ENCODE results near the gene ADAMTS19. TPM values are rescaled to one million over a fixed set of nuclear protein-coding genes. Genes with fewer than 3 reads are reported as not detected.

ADAMTS19 gene
- under 0.01 TPM in 1 of 2 replicates, not detected in the other for total RNA-seq

GRCh38 chr5:129459777-129460671 lies at the start of gene ADAMTS19:
ADAMTS19 (plus strand) TSS chr5:129460298; CDS start chr5:129460392, 94 bp downstream.

GRCh38 chr5:129747572-129748407 lies 287.7 kb downstream of the ADAMTS19 start, which contains the start of gene MINAR2:
MINAR2 (plus strand) TSS chr5:129748094; CDS start chr5:129748191, 97 bp downstream.

Data from articular chondrocyte of knee joint (primary cell).